ENCODE results near the gene TMEM52B.
"Not testable (repeated sequence)": the region's sequence is repeated elsewhere in the genome, so short reads cannot be mapped to it uniquely, and the experiment has no call there.

Gene TMEM52B

GRCh38 chr12:10171973-10172728, 6.7 kb upstream of the TMEM52B start, which contains the start of gene OLR1:
TSS of gene OLR1 (minus strand) at chr12:10172132. CDS start at chr12:10172077, 55 bp downstream.
- peak; percentile 88 for DNase-seq

GRCh38 chr12:10174986-10175614, 3.7 kb upstream of the TMEM52B start:
- DNase-seq, result no peak

DNA sequence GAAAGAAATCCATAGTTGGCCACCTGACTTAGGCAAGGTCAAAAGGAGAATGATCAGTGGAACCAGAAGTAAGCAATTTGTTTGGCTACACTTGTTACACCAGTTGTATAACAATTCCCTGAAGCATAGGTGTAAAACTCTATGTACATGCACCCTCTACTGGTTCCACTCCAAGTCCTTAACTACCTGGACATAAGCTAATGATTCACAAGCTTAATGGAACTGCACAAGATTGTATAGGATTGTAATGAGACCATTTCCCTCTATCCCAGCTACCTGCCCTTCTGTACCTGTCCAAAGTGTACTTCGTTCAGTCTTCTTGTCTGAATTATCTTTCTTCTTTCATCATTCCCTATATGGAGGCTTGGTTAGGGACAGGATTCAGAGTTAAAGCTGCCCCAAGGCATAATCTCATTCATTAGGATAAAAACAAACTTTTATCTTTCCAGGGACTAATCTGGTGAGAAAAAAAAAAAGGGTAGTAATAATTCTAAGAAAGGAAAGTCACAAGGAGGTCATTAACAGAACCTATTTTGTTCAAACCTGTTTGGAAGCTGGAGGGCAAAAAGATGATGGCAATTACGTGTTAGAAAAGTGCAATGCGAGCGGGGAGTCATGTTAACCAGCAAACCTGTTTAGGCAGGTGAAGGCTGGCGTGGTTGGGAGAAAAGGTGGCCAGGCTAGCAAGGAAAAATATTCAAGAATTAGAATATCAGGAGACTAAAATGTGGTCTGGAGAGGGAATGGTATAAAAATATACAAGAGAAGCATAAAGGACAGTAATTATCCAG, 2.8 kb upstream of the TMEM52B start:
- DNase-seq, result no peak

GRCh38 chr12:10179776-10180181, 947 bp downstream of the TMEM52B start:
- no peak for DNase-seq

DNA sequence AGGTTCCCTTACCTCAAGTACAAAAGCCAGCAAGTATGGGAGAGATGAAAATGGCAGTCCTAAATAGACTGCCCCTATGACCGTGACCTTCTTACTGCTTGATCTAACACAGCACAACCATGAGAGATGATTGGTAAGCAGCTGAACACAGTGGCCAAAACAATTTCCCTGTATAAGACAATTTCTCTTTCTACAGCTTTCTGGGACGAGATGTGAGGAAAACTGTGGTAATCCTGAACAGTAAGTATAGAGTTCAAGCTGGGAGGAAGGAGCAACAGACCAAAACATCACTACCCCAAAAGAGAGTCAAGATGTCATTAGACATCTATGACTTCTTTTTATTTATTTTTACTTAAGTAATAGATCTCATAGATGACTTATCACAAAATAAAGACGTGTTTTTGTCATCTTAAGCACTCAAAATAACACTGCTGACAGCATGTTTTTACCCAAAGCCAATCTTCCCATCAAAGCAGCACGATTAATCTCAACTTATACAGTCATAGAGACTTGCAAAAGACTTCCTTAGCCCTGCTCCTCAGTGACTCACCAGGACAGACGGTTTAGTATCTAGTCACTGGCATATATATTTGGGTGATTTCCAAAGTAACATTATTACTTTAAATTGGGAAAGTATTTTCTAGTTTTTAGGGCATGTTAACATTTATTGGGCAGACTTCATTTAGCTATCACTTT, 3.7 kb downstream of the TMEM52B start:
- peak; percentile 66 for DNase-seq

DNA sequence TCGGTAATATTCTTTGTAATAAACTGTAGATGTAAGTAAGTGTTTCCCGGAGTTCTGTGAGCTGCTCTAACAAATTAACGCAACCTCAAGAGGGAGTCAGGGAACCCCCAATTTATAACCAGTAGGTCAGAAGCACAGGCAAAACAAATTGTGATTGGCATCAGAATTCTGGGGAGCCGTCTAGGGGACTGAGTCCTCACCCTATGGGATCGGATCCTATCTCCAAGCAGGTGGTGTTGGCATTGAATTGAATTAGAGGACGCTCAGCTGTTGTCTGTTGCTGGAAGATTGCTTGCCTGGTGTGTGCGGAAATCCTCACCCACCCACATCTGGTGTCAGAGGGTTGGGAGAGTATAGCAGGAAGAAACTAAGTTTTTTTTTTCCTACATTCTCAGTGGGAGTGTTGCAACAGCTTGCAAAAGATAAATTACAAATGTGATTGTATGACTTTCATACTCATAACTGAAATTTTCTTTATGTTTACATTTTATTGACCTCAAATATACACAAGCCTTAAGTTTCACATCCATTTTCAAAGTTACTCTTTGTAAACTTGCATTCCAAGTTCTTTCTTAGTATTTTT, 5.5 kb downstream of the TMEM52B start:
- DNase-seq, result peak; percentile 41

GRCh38 chr12:10186299-10186698, 7.5 kb downstream of the TMEM52B start:
- DNase-seq, result no peak

DNA sequence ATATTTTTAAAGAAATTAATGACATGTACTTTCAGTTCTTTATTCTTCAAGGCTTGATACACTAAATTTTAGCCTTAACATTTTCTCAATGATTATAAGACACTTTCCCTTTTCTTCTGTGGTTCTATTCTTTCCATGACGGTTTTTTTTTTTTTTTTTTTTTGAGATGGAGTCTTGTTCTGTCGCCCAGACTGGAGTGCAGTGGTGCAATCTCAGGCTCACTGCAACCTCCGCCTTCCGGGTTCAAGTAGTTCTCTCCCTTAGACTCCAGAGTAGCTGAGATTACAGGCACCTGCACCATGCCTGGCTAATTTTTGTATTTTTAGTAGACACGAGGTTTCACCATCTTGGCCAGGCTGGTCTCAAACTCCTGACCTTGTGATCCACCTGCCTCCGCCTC, 8.1 kb downstream of the TMEM52B start:
- not testable (repeated sequence) for DNase-seq

DNA sequence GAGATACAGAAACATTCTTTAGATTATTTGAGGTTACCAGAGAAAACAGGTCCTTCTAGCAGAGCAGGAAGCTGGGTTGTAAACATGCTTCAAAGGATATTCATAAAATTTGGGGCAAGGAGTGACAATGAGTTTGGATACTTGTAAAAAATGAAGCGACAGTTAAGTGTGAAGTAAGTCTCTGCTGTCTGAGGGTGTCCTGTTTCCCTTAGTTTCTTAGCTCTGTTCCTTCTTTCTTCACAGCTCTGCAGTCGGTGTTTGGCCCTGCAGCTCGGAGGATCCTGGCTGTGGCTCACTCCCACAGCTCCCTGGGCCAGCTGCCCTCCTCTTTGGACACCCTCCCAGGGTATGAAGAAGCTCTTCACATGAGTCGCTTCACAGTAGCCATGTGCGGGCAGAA, 10.8 kb downstream of the TMEM52B start:
- peak; percentile 61 for DNase-seq

DNA sequence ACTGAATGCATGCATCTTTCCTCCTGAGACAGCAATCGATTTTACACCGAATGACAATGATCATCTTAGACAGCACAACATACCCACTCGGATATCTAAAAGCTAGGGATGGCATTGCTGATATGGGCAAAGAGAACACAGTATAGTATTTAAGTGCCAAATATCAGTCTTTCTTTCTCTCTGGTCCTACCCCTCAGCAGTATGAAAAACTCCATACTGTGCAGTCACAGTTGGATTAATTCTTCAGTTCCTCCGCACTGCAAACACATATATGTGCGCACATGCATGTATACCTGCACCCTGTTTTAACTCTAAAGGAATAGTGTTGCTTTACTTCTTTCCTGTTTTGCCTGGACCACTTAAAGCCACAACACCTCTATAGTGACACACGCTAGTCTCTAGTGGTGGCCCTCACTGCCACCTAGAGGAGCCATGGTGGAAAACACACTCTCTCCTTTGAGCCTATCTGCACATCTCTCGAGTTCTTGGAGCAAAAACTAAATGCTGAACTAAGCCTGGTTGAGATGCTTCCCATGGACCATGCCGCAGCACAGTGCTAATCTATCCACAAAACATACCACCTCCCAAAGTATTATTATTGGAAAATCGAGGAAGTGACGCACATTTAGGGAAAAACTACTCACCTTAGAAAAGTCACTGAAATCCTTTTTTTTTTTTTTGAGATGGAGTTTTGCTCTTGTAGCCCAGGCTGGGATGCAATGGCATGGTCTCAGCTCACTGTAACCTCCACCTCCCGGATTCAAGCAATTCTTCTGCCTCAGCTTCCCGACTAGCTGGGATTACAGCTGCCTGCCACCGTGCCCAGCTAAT, 11.9 kb downstream of the TMEM52B start:
- peak; percentile 31 for DNase-seq

- DNase-seq, result no peak
Measured at GRCh38 chr12:10191865-10192264, 13.0 kb downstream of the TMEM52B start.

DNA sequence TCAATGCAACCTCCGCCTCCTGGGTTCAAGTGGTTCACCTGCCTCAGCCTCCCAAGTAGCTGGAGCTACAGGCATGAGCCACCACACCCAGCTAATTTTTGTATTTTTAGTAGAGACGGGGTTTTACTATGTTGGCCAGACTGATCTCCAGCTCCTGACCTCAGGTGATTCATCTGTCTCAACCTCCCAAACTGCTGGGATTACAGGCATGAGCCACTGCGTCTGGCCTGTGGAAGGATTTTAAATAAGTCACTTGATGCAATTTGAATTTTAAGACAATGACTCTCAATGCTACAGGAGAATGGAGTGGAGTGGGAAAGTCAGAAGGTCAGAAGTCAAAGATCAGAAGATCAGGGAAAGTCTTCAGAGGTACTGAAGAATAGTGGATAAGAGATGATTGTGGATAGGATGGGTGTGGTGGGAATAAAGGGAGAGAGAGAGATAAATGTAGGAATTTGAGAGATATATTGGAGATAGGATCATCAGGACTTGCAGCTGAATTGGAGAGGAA, 15.4 kb downstream of the TMEM52B start:
- DNase-seq, result no peak

DNA sequence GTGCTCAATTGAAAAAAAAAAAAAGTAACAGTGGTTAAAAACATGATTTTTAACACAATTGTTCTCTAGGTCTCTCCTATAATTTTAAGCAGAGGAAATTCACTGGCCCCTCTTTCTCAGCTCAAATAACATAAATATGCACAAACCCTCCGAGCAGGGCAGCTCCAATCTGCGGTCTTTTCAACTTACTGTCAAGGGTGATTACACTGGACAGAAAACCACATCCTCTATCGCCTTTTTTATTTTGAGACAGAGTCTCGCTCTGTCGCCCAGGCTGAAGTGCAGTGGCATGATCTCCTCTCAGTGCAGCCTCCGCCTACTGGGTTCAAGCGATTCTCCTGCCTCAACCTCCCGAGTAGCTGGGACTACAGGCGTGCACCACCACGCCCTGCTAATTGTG, 17.4 kb downstream of the TMEM52B start:
- no peak for DNase-seq

- DNase-seq, result no peak
Measured at GRCh38 chr12:10197879-10198278, 19.0 kb downstream of the TMEM52B start.

GRCh38 chr12:10204495-10204894, 25.7 kb downstream of the TMEM52B start:
- DNase-seq, result not testable (repeated sequence)

DNA sequence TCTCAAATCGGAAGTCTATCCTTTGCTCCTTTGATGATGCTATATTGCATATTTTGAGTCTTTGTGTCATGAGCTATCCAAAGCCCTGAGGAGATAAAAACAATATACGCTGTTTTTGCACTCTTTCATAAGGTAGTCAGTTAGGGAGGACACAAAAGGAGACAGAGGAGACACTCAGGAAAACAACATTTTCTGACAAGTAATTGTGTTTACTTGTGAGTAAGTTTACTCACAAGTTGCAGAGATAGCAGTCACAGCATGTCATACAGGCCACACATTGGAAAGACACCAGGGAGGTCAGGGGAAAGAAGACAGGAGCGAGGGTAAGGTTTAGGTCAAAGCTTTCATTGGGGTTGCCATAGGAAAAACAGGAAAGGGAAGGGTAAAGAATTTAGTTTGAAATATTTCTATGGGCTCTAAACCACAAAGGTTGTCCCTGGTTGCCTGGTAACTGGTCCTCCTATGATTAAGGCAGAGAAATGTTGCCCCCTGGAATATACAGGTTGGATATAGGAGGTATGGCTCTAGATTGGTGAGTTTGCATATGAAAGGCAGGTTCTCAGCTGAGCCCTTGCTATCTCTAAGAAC, 26.5 kb downstream of the TMEM52B start:
- peak; percentile 81 for DNase-seq

- no peak for DNase-seq
Measured at GRCh38 chr12:10207136-10207535, 28.3 kb downstream of the TMEM52B start.

DNA sequence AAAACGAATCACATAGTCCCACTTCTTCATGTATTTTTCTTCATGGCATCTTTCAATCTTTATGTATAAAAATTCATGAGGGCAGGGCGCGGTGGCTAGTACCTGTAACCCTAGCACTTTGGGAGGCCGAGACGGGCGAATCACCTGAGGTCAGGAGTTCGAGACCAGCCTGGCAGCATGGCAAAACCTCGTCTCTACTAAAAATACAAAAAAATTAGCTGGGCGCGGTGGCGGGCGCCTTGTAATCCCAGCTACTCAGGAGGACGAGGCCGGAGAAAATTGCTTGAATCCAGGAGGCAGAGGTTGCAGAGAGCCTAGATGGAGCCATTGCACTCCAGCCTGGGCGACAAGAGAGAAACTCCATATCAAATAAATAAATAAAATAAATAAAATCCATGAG, 31.4 kb downstream of the TMEM52B start:
- no peak for DNase-seq

- DNase-seq, result peak; percentile 11
Measured at GRCh38 chr12:10211101-10211939, 32.5 kb downstream of the TMEM52B start.

All from NCI-H226 (cell line).